GM12878 (cell line): ENCODE data around the gene BUB1. TPM values are rescaled to one million over a fixed set of nuclear protein-coding genes. Genes with fewer than 3 reads are reported as not detected.

Source experiments
- ATAC-seq: fragments of 200-7000 bp; cut with Tn5 transposase; 3 replicates; pipeline ENCODE4 v1.9.1; 2020; ENCODE audit warnings: mild to moderate bottlenecking, moderate library complexity
- BruUV-seq: library from RNA; stranded (reverse); fragments of 400-500 nt; replicated peaks from 2 replicates; lab custom pipeline; 2021; lab: Mats Ljungman, UMichigan
- CTCF ChIA-PET: fragments of 300-600 bp; sonication (Branson Sonifier 250); formaldehyde crosslinking; extraction: SDS; loops from one replicate; lab custom pipeline; 2021; ENCODE audit warnings: inconsistent platforms; lab: Yijun Ruan, JAX
- POLR2A ChIA-PET: fragments of 350-600 bp; formaldehyde crosslinking; extraction: SDS; loops from one replicate; lab custom pipeline; 2021; ENCODE audit warnings: inconsistent platforms; lab: Charles Lee
- RAD21 ChIA-PET: fragments of 300-600 bp; sonication (Branson Sonifier 250); formaldehyde crosslinking; loops from one replicate; lab custom pipeline; 2023; ENCODE audit warnings: antibody characterized with exemption; ENCODE audit not compliant: unreplicated experiment; lab: Charles Lee
- SMC1A ChIA-PET: fragments of 300-600 bp; sonication (Branson Sonifier 250); formaldehyde crosslinking; loops from one replicate; lab custom pipeline; 2023; ENCODE audit not compliant: unreplicated experiment, uncharacterized antibody; lab: Charles Lee
- DNase-seq: peaks from one replicate; pipeline ENCODE4 v3.0.0-alpha.2; 2011; ENCODE audit warnings: low read depth, low spot score
- FAIRE-seq: peaks from 3 replicates; lab custom pipeline; 2011; peaks lifted over from hg19 to GRCh38; lab: Jason Lieb, UNC
- H2AFZ ChIP-seq: 2 replicates; pipeline ENCODE4 v1.6.0; 2011; ENCODE audit warnings: low read depth, low read length, control low read depth; ENCODE audit not compliant: control insufficient read depth
- H3K27ac ChIP-seq: 2 replicates; pipeline ENCODE4 v1.5.1; 2011; ENCODE audit warnings: control low read depth; ENCODE audit not compliant: control insufficient read depth, insufficient read depth
- H3K27me3 ChIP-seq, 2 experiments: replicated peaks in 1 of 2; 2 replicates each; pipeline versions ENCODE4 v1.6.0 to v1.6.1; 2011; ENCODE audit warnings: low read length in 1 of 2; ENCODE audit not compliant: control insufficient read depth in 2 of 2, insufficient read depth in 2 of 2
- H3K36me3 ChIP-seq, 2 experiments: 2 replicates each; pipeline ENCODE4 v1.5.1; 2011; ENCODE audit warnings: low read length in 1 of 2; ENCODE audit not compliant: control insufficient read depth in 2 of 2, insufficient read depth in 2 of 2
- H3K4me1 ChIP-seq: 2 replicates; pipeline ENCODE4 v1.6.1; 2011; ENCODE audit warnings: mild to moderate bottlenecking, low read length, moderate library complexity, mixed read lengths; ENCODE audit not compliant: control insufficient read depth, insufficient read depth
- H3K4me2 ChIP-seq: 2 replicates; pipeline ENCODE4 v1.6.0; 2011; ENCODE audit warnings: control low read depth; ENCODE audit not compliant: control insufficient read depth, insufficient read depth
- H3K4me3 ChIP-seq: fragments of 200-600 bp; sonication (generic); 2 replicates; pipeline ENCODE4 v1.5.1; 2016
- H3K79me2 ChIP-seq: 2 replicates; pipeline ENCODE4 v1.6.0; 2011; ENCODE audit warnings: low read length; ENCODE audit not compliant: control insufficient read depth, insufficient read depth
- H3K9ac ChIP-seq: 2 replicates; pipeline ENCODE4 v1.8.0; 2011; ENCODE audit warnings: low read length, control low read depth, mixed read lengths; ENCODE audit not compliant: control insufficient read depth, insufficient read depth
- H3K9me3 ChIP-seq: replicated peaks from 3 replicates; pipeline ENCODE4 v1.5.1; 2011; ENCODE audit warnings: mild to moderate bottlenecking, low read length; ENCODE audit not compliant: control insufficient read depth, insufficient read depth
- H4K20me1 ChIP-seq: 2 replicates; pipeline ENCODE4 v1.6.0; 2011; ENCODE audit not compliant: control insufficient read depth, insufficient read depth
- EED ChIP-seq: sonication (generic); IDR thresholded peaks from 2 replicates; pipeline ENCODE4 v1.6.1; 2016; ENCODE audit warnings: antibody characterized with exemption, low read depth
- ESRRA ChIP-seq: IDR thresholded peaks from 2 replicates; pipeline ENCODE4 v1.6.1; 2012; ENCODE audit warnings: mild to moderate bottlenecking, low read length, improper control_type of control experiment
- SUZ12 ChIP-seq: fragments of 200-600 bp; sonication (generic); IDR thresholded peaks from one replicate; pipeline ENCODE4 v1.6.1; 2018; ENCODE audit warnings: antibody characterized with exemption, mild to moderate bottlenecking; ENCODE audit not compliant: unreplicated experiment
- ZBTB11 ChIP-seq: fragments of 450-650 bp; formaldehyde crosslinking; IDR thresholded peaks from 2 replicates; pipeline ENCODE4 v1.5.0; 2022; ENCODE audit warnings: mild to moderate bottlenecking, missing genetic modification characterization
- ZNF592 ChIP-seq: fragments of 450-650 bp; IDR thresholded peaks from 2 replicates; pipeline ENCODE4 v1.6.1; 2017; ENCODE audit warnings: mild to moderate bottlenecking, moderate library complexity
- WGBS: methylation state at CpG from one replicate; pipeline ENCODE4 v1.1.6; 2016; ENCODE audit warnings: low lambda C conversion rate; ENCODE audit not compliant: insufficient replicate concordance, insufficient coverage; ENCODE audit errors: missing lambda C conversion rate; 5-methylcytosine and 5-hydroxymethylcytosine counted together
- in situ Hi-C: fragments of 300-500 bp; cut with MboI; formaldehyde crosslinking; loops from 9 replicates; pipeline ENCODE4 v1.14.3; 2018; ENCODE audit warnings: mixed read lengths
- intact Hi-C: fragments of 100-400 bp; cut with micrococcal nuclease; formaldehyde crosslinking; loops from one replicate; pipeline ENCODE4 v1.14.2; 2022; ENCODE audit not compliant: unreplicated experiment
- polyA plus RNA-seq, 11 experiments: library from polyadenylated mRNA; depleted of rRNA in 4 of 11; unstranded in 6 of 11; stranded (reverse) in 5 of 11; fragments of >200 nt; fragmentation: Nextera tagmentation in 4 of 11; fragmentation: Illumina TruSeq in 1 of 11; extraction: Ambion mirVana in 4 of 11; extraction: Trizol in 1 of 11; gene quantifications; 1 replicate in 1 of 11; 2 replicates in 10 of 11; pipeline versions ENCODE4 v1.2.1 to v1.2.3, GENCODE V29; 2011 to 2016; ENCODE audit warnings: inconsistent platforms in 2 of 11, missing spikeins in 2 of 11, low read depth in 1 of 11
- total RNA-seq, 4 experiments: library from RNA; depleted of rRNA in 3 of 4; stranded (reverse); fragments of >200 nt in 3 of 4; fragmentation: Illumina TruSeq in 1 of 4; extraction: Trizol in 1 of 4; gene quantifications; 2 replicates each; pipeline versions ENCODE4 v1.2.1 to v1.2.3, GENCODE V29; 2013 to 2021

Gene BUB1
- total and polyA plus RNA-seq, 10 of the 15 experiments (the other 5 are each of a cell fraction or from before 2014, with no cell fraction given) = 52.4 to 142 (median 88.9) TPM

GRCh38 chr2:110714452-110715224 is 36.8 kb upstream of the BUB1 start:
- TF ChIP-seq EED (no peak), SUZ12 (no peak), ZBTB11 (CRISPR knock-in tag) (no peak), ZNF592 (no peak), ESRRA (no peak)

More at GRCh38 chr2:110714452-110715224, 36.8 kb upstream of the BUB1 start:
- in situ Hi-C loops = no loop called here
- H4K20me1 ChIP-seq = no peaks in the 10 kb centered on the region
- H3K9me3 ChIP-seq = no peaks in the 10 kb centered on the region
- intact Hi-C loops = no loop called here
- H2AFZ ChIP-seq = no peak overlapping the region
- DNase-seq (no peak), ATAC-seq (no peak), FAIRE-seq (no peak)
- ChIA-PET RAD21 (no interaction called here), CTCF (no interaction called here), POLR2A (no interaction called here), SMC1A (interaction anchor here (1.0 kb wide), 1 partner anchor 8 kb away, joined by 3 read pairs; no protein-coding TSS in a partner anchor)
- H3K4me3 ChIP-seq = no peak overlapping the region
- no peaks in the 10 kb centered on the region for H3K4me1 ChIP-seq
- H3K27ac ChIP-seq = no peak overlapping the region
- 67% methylated on average over 6 of the region's 6 CpGs for WGBS
- H3K4me2 ChIP-seq = no peak overlapping the region
- BruUV-seq = no TSS peak
- H3K27me3 ChIP-seq = peaks cover 0 to 3% of the 10 kb centered on the region in 2 experiments; a peak in 1 of 4 replicates
- H3K36me3 ChIP-seq = no peaks in the 10 kb centered on the region
- no peak overlapping the region for H3K9ac ChIP-seq
- H3K79me2 ChIP-seq = no peaks in the 10 kb centered on the region
